GM21786 (cell line): ENCODE data around the gene DSG3.

Experiments
- ATAC-seq: cut with Tn5 transposase; IDR thresholded peaks from one replicate; pipeline ENCODE4 v1.9.1; 2021; ENCODE audit not compliant: unreplicated experiment

Gene DSG3, protein sequence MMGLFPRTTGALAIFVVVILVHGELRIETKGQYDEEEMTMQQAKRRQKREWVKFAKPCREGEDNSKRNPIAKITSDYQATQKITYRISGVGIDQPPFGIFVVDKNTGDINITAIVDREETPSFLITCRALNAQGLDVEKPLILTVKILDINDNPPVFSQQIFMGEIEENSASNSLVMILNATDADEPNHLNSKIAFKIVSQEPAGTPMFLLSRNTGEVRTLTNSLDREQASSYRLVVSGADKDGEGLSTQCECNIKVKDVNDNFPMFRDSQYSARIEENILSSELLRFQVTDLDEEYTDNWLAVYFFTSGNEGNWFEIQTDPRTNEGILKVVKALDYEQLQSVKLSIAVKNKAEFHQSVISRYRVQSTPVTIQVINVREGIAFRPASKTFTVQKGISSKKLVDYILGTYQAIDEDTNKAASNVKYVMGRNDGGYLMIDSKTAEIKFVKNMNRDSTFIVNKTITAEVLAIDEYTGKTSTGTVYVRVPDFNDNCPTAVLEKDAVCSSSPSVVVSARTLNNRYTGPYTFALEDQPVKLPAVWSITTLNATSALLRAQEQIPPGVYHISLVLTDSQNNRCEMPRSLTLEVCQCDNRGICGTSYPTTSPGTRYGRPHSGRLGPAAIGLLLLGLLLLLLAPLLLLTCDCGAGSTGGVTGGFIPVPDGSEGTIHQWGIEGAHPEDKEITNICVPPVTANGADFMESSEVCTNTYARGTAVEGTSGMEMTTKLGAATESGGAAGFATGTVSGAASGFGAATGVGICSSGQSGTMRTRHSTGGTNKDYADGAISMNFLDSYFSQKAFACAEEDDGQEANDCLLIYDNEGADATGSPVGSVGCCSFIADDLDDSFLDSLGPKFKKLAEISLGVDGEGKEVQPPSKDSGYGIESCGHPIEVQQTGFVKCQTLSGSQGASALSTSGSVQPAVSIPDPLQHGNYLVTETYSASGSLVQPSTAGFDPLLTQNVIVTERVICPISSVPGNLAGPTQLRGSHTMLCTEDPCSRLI

DNA sequence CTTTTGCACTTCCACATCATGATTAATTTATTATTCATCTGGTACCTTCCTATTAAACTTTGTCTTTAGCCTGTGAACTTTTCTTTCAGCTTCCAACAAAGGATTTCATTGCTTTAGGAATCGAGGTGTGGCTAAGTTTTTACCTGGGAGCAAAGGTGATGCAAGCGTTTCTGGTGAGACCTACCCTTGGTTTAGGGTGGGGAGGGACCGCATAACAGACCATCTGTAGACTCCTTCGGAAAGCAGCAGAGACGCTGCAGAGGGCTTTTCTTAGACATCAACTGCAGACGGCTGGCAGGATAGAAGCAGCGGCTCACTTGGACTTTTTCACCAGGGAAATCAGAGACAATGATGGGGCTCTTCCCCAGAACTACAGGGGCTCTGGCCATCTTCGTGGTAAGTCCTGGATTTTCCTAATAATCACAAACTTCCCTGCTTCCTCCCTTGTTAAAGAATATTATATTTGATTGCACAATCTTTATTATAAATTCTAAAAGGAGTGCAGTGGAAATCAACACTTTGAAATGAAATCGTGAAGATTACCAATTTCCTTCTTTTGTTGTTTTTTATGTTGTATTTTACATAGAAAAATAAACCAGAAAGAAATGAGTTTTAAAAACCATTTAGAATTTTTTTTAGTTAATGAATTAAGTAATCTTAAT, at the start of gene DSG3:
Gene DSG3, plus strand, starts transcription at position 212 of the 662 bp plus-strand sequence. Its CDS starts 137 bp downstream, at position 349.
- ATAC-seq: no peak

- no peak for ATAC-seq
Measured at GRCh38 chr18:31398191-31398590, 49.4 kb upstream of the DSG3 start.

DNA sequence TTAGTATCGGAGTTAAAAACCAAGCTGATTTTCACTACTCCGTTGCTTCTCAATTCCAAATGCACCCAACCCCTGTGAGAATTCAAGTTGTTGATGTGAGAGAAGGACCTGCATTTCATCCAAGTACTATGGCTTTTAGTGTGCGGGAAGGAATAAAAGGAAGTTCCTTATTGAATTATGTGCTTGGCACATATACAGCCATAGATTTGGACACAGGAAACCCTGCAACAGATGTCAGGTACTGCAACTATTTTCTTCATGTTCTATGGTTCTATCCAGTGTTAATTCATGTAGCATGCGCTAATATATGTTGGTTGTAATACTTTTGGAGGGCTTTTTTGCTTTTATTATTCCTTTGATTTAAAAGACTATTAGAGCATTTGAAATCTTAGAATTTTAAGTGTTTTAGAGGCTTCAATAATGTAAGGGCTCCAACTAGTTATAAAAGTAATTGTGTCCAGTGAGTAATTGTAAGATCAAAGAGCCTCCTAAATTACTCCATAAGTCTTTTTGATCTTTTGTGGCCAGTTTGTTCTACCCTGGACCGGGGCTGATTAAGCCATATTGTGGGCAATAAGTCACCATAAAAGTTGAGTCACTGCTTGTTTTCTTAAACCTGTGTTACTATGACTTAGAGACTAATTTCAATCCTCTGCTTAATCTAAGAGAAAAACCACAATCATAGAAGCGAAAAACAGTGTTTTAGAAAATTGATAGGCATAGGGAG, 48.1 kb upstream of the DSG3 start:
- ATAC-seq: no peak

DNA sequence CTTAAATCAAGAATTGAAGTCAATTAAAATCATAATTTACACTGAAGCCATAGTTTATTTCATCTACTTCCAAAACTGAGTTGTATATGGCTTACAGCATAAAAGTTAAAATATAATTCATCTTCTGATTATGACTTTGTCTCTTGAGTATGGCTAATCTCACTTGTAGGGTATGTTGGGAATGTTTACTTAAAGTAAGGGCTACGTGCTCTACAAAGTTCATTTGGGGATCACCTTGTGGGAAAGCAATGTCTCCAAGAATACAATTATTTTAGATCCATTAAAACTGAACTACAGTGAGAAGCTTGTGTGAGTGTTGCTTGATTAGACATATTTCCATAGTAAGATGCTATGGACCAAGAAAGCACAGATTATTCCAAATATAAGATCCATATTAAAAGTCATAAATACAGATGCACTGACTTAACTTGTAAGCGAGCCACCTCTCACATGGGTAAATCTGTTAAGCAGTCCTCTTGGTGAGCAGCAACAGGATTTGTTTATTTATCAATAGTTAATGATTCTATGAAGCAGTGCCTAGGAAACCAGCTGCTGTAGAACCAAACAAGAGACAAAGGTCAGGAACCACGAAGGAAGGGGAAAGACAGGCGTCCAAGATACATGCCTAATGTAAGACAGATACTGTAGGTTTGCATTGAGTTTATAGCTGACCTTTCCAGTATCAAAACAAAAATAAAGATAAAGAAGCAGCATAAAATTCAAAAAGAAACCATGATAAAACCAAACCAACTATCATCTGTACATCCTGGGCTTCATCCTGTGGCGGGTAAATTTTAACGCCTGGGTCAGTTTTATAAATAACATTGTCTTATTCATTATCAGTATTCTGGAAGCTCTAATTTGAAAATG, 46.1 kb upstream of the DSG3 start:
- ATAC-seq: no peak

DNA sequence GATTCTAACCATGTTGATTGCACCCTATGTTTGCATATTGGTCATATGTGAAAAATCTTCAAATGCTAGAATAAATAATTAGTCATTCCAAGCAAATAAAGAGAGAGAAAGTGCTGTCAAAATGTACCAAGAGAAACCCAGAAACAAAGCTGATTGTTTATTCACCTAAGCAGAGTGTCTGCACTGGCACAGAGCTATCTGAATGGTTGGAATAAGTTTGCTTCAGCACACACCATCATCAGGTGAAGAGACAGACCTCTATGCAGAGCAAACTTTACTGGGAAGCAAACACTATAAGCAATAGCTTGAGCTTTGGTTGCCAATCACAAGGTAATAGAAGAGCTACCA, 45.5 kb upstream of the DSG3 start:
- no peak for ATAC-seq

GRCh38 chr18:31403409-31403808, 44.1 kb upstream of the DSG3 start:
- ATAC-seq: no peak

DNA sequence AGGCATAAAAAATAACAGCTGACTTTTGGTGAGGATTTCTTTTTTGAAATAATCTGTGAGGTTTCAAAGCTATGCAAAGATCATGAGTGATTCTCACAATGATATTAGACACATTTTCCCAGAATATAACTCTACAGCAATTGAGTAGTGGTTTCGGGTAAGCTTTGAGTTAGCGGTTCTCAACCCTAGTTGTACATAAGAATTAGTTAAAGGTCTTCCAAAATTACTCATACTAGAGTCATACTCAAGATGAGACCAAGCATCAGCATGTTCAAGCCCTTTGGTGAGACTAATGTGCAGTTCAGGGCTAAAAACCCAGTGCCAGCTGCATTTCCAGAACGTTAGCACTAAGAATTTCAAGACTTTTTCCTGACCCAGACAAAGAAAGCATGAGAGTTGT, 39.9 kb upstream of the DSG3 start:
- no peak for ATAC-seq

- ATAC-seq: no peak
Measured at GRCh38 chr18:31409276-31409675, 38.3 kb upstream of the DSG3 start.

- no peak for ATAC-seq
Measured at GRCh38 chr18:31410716-31411483, 36.6 kb upstream of the DSG3 start.

- no peak for ATAC-seq
Measured at GRCh38 chr18:31413137-31413536, 34.4 kb upstream of the DSG3 start.

GRCh38 chr18:31417850-31418249, 29.7 kb upstream of the DSG3 start:
- no peak for ATAC-seq

GRCh38 chr18:31419457-31419932, 28.0 kb upstream of the DSG3 start:
- ATAC-seq: no peak

- ATAC-seq: no peak
Measured at GRCh38 chr18:31420032-31420431, 27.5 kb upstream of the DSG3 start.

DNA sequence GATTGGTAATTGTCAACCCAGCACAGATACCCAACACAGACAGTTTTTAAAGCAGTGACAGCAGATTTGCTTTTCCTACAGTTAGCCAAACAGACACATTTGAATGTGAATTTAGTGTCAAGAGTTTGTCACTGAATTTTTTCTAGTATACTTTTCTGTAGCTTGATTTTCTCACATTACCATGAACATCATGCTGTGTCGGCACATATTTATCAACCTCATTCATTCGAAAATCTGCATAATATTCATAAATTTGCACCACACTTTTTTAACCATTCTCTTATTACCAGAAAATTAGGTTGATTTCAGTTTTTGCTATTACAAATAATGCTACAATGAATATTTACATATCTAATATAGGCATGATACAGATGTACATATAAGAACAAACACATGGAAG, 27.0 kb upstream of the DSG3 start:
- no peak for ATAC-seq

DNA sequence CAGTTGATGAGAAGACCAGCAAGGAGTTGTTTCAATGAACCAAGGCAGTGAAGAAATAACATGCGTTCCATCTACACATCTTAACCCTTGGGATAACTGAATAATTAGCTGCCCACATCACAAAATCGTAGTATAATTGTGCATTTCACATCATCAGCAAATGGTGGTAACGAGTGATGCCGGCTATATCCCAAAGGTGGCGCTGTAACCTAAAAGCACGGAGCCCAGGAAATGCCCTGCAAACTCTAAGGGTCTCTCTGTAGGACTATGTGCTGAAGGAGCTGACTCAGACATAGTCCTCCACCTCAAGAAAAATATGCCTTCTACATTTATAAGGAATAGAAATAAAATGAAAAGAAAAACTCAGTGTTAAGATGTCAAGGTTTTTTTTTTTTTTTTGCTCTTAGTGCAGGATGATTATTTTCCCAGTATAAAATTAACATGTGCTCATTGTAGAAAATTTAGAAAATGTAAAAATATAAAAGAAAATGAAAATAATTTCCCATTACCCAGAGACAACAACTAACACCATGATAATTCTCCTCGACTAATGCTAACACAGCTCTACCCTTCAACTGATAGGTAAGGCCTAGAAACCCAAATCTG, 23.1 kb upstream of the DSG3 start:
- ATAC-seq: peak; percentile 85

GRCh38 chr18:31426021-31426420, 21.5 kb upstream of the DSG3 start:
- no peak for ATAC-seq

- no peak for ATAC-seq
Measured at GRCh38 chr18:31426871-31427406, 20.6 kb upstream of the DSG3 start.

- ATAC-seq: no peak
Measured at GRCh38 chr18:31428211-31428610, 19.3 kb upstream of the DSG3 start.
